Esophagus squamous epithelium (tissue), 5 donors: ENCODE measurements around the gene A1BG. TPM values are rescaled to one million over a fixed set of nuclear protein-coding genes. Genes with fewer than 3 reads are reported as not detected.
A peak's percentile ranks its signal among the peaks of the same experiment; 100 is the strongest.

ENCODE experiments used
- DNase-seq: peaks from one replicate; lab custom pipeline; 2025; lab: John Stamatoyannopoulos, UW
- H3K27ac ChIP-seq, 4 donors: fragments of 200-600 bp; sonication (generic); one replicate each; pipeline ENCODE4 v1.5.1; 2016 to 2019; ENCODE audit warnings: mild to moderate bottlenecking in 1 of 4
- H3K27me3 ChIP-seq, 4 donors: fragments of 200-600 bp; sonication (generic); 1 replicate in 3 of 4; 2 replicates in 1 of 4; pipeline versions ENCODE4 v1.5.1 to v1.6.0; 2017 to 2021; ENCODE audit warnings: antibody characterized with exemption in 1 of 4
- H3K36me3 ChIP-seq, 3 donors: fragments of 200-600 bp; sonication (generic); one replicate each; pipeline ENCODE4 v1.5.1; 2016 to 2019
- H3K4me1 ChIP-seq, 3 donors: fragments of 200-600 bp; sonication (generic); one replicate each; pipeline ENCODE4 v1.5.1; 2017 to 2019
- H3K4me3 ChIP-seq, 4 donors: fragments of 200-600 bp; sonication (generic); 1 replicate in 3 of 4; 2 replicates in 1 of 4; pipeline ENCODE4 v1.5.1; 2016 to 2019; ENCODE audit warnings: mild to moderate bottlenecking in 2 of 4, moderate library complexity in 1 of 4
- H3K9me3 ChIP-seq, 3 donors: fragments of 200-600 bp; sonication (generic); one replicate each; pipeline ENCODE4 v1.5.1; 2016 to 2019
- CTCF ChIP-seq, 6 experiments: fragments of 450-650 bp in 4 of 6; fragments of 200-600 bp in 2 of 6; sonication (generic) in 2 of 6; IDR thresholded peaks; one replicate each; pipeline ENCODE4 v1.5.1; 2016 to 2019; ENCODE audit warnings: antibody characterized with exemption in 6 of 6, mild to moderate bottlenecking in 4 of 6, moderate library complexity in 4 of 6
- POLR2A ChIP-seq, 4 donors: fragments of 450-650 bp; IDR thresholded peaks; one replicate each; pipeline ENCODE4 v1.6.1; 2017; ENCODE audit warnings: antibody characterized with exemption in 4 of 4, mild to moderate bottlenecking in 4 of 4, moderate library complexity in 3 of 4
- whole genome bisulfite sequencing, 2 donors: methylation state at CpG; one replicate each; pipeline ENCODE4 v1.1.5; 2018; 5-methylcytosine and 5-hydroxymethylcytosine counted together
- intact Hi-C: fragments of 100-400 bp; cut with DNase I; formaldehyde crosslinking; loops from one replicate; pipeline ENCODE4 v1.15.0; 2022
- total RNA-seq, 4 donors: library from RNA; depleted of rRNA; stranded (reverse); fragments of >200 nt; gene quantifications; one replicate each; pipeline ENCODE4 v1.1.0, GENCODE V29; 2016
- donor health status: DM: yes; HTN: yes; CAD: no.

The A1BG gene
- total RNA-seq, 4 donors from 2014 or later, result 1.1 to 25.1 (median 13.9) TPM; not detected in 1

- peak overlapping the region; percentile 46 to 61 (median 54) for H3K4me3 ChIP-seq
- no peak for TF ChIP-seq POLR2A (IDR thresholded peaks at IDR 0.05)
- TF ChIP-seq CTCF (IDR thresholded peaks at IDR 0.05), result no peak
- H3K27ac ChIP-seq, result peak overlapping the region; percentile 50 to 90 (median 82)
These were observed 42.8 kb upstream of the A1BG start for GRCh38 chr19:58395979-58396627.

GRCh38 chr19:58395220-58395978 lies 42.1 kb upstream of the A1BG start, which contains the start of gene RNF225:
Gene RNF225, plus strand, starts transcription at chr19:58395656. Its CDS starts 434 bp downstream, at chr19:58396090.
- WGBS, 2 donors, result 2 to 25% methylated on average over 7 to 16 of the region's 21 CpGs

More at GRCh38 chr19:58395979-58396627, 42.8 kb upstream of the A1BG start:
- Histone ChIP-seq H3K27me3 (peaks cover 0 to 28% (median 0%) of the 10 kb centered on the region in 4 donors), H3K36me3 (peaks cover 13 to 42% (median 25%) of the 10 kb centered on the region in 3 donors), H3K4me1 (peaks cover 28 to 76% (median 33%) of the 10 kb centered on the region in 3 donors), H3K9me3 (no peaks in the 10 kb centered on the region)
- 0 to 6% methylated on average over 1 to 13 of the region's 75 CpGs for WGBS, 2 donors
- DNase-seq, result no peak
- intact Hi-C loops, result no loop called here

DNA sequence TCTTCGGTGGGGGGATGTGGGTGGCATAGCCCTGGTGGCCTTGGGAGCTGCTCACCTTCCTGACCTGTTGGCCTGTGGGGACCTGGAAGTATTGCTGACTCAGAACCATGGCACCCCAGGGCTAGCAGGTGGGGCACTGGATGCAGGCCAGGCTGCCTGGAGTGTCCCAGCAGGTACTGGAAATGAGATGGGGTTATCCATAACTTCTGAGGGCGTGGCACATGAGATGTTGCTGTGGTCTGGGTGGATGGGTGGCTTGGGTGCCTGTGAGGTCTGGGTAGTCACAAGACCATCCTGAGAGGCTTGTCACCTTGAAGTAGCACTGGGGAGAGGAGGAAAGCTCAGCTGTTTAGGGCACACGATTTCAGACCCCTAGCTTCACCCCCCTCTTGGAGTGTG lies 41.5 kb upstream of the A1BG start:
- peaks cover 0 to 28% (median 0%) of the 10 kb centered on the region in 4 donors for H3K27me3 ChIP-seq
- intact Hi-C loops, result no loop called here
- H3K4me3 ChIP-seq, result no peak overlapping the region
- peaks cover 23 to 76% (median 25%) of the 10 kb centered on the region in 3 donors for H3K4me1 ChIP-seq
- peaks cover 16 to 54% (median 25%) of the 10 kb centered on the region in 3 donors for H3K36me3 ChIP-seq
- no peak for TF ChIP-seq CTCF (IDR thresholded peaks at IDR 0.05)
- no peak for TF ChIP-seq POLR2A (IDR thresholded peaks at IDR 0.05)
- DNase-seq, result no peak
- 50 to 80% methylated on average over 1 to 2 of the region's 3 CpGs for WGBS, 2 donors
- H3K9me3 ChIP-seq, result no peaks in the 10 kb centered on the region
- peak overlapping the region; percentile 62 to 90 (median 82) for H3K27ac ChIP-seq

More at GRCh38 chr19:58395220-58395978, 42.1 kb upstream of the A1BG start, which contains the start of gene RNF225:
- TF ChIP-seq POLR2A (IDR thresholded peaks at IDR 0.05) (peak in 3 of 4 donors; percentile 25 to 46 (median 43)), CTCF (IDR thresholded peaks at IDR 0.05) (no peak)
- peaks cover 13 to 49% (median 25%) of the 10 kb centered on the region in 3 donors for H3K36me3 ChIP-seq
- H3K9me3 ChIP-seq, result no peaks in the 10 kb centered on the region
- intact Hi-C loops, result no loop called here
- peaks cover 22 to 76% (median 27%) of the 10 kb centered on the region in 3 donors for H3K4me1 ChIP-seq
- H3K27me3 ChIP-seq, result peaks cover 0 to 28% (median 0%) of the 10 kb centered on the region in 4 donors
- H3K4me3 ChIP-seq, result peak within 1 kb of the TSS; percentile 46 to 61 (median 54)
- H3K27ac ChIP-seq, result peak within 1 kb of the TSS; percentile 62 to 90 (median 82)
- no peak for DNase-seq

GRCh38 chr19:58393725-58394033 lies 40.4 kb upstream of the A1BG start:
- intact Hi-C loops, result no loop called here
- TF ChIP-seq CTCF (IDR thresholded peaks at IDR 0.05) (no peak), POLR2A (IDR thresholded peaks at IDR 0.05) (no peak)
- no peak overlapping the region for H3K4me3 ChIP-seq
- DNase-seq, result no peak
- H3K36me3 ChIP-seq, result peaks cover 18 to 66% (median 25%) of the 10 kb centered on the region in 3 donors
- H3K27me3 ChIP-seq, result peaks cover 0 to 28% (median 0%) of the 10 kb centered on the region in 4 donors
- H3K27ac ChIP-seq, result peak overlapping the region in 2 of 4 donors; percentile 89 to 90
- no peaks in the 10 kb centered on the region for H3K9me3 ChIP-seq
- 79 to 80% methylated on average over 4 of the region's 4 CpGs for WGBS, 2 donors
- peaks cover 25 to 86% (median 26%) of the 10 kb centered on the region in 3 donors for H3K4me1 ChIP-seq
